Upper lobe of left lung (tissue), 4 donors: ENCODE results near the gene IMP3.

Experiments used
- CTCF ChIP-seq, 6 experiments: fragments of 450-650 bp in 4 of 6; fragments of 200-600 bp in 2 of 6; sonication (generic) in 2 of 6; IDR thresholded peaks; one replicate each; pipeline ENCODE4 v1.5.1; 2016 to 2019; ENCODE audit warnings: antibody characterized with exemption in 6 of 6
- EP300 ChIP-seq, 4 donors: sonication (generic); formaldehyde crosslinking; IDR thresholded peaks; one replicate each; pipeline ENCODE4 v1.5.1; 2017; ENCODE audit warnings: antibody characterized with exemption in 4 of 4, control low read depth in 2 of 4
- POLR2A ChIP-seq, 4 donors: fragments of 450-650 bp; IDR thresholded peaks; one replicate each; pipeline ENCODE4 v1.5.1; 2016 to 2017; ENCODE audit warnings: antibody characterized with exemption in 4 of 4, mild to moderate bottlenecking in 2 of 4
- POLR2AphosphoS5 ChIP-seq, 2 donors: sonication (generic); formaldehyde crosslinking; IDR thresholded peaks; one replicate each; pipeline ENCODE4 v1.5.1; 2017; ENCODE audit warnings: antibody characterized with exemption in 2 of 2

- no peak for TF ChIP-seq CTCF (IDR thresholded peaks at IDR 0.05)
- TF ChIP-seq POLR2AphosphoS5 (IDR thresholded peaks at IDR 0.05) = no peak
- no peak for TF ChIP-seq POLR2A (IDR thresholded peaks at IDR 0.05)
- no peak for TF ChIP-seq EP300 (IDR thresholded peaks at IDR 0.05)
Observed at GRCh38 chr15:75669191-75669878, 29.3 kb upstream of the IMP3 start.
